GM18907 (cell line): ENCODE data around the gene EIF4A3.
A peak's percentile ranks its signal among the peaks of the same experiment; 100 is the strongest.
"Not testable (repeated sequence)": the region's sequence is repeated elsewhere in the genome, so short reads cannot be mapped to it uniquely, and the experiment has no call there.

Experiments
- ATAC-seq: cut with Tn5 transposase; IDR thresholded peaks from one replicate; pipeline ENCODE4 v1.9.1; 2021; ENCODE audit warnings: mild to moderate bottlenecking, moderate library complexity; ENCODE audit not compliant: unreplicated experiment

Gene EIF4A3

GRCh38 chr17:80101011-80101945 is 45.6 kb downstream of the EIF4A3 start, which contains the start of gene GAA:
Gene GAA, plus strand, starts transcription at chr17:80101581. Its CDS starts 3,006 bp downstream, at chr17:80104587.
- ATAC-seq, result peak; percentile 69

GRCh38 chr17:80100035-80100323 is 46.9 kb downstream of the EIF4A3 start:
- no peak for ATAC-seq

- no peak for ATAC-seq
These were observed 47.5 kb downstream of the EIF4A3 start for GRCh38 chr17:80099291-80100034.

GRCh38 chr17:80097844-80098691 is 48.9 kb downstream of the EIF4A3 start:
- ATAC-seq, result no peak

- ATAC-seq, result no peak
These were observed 49.8 kb downstream of the EIF4A3 start for GRCh38 chr17:80097127-80097621.

GRCh38 chr17:80096561-80097021 is 50.3 kb downstream of the EIF4A3 start:
- ATAC-seq, result no peak

DNA sequence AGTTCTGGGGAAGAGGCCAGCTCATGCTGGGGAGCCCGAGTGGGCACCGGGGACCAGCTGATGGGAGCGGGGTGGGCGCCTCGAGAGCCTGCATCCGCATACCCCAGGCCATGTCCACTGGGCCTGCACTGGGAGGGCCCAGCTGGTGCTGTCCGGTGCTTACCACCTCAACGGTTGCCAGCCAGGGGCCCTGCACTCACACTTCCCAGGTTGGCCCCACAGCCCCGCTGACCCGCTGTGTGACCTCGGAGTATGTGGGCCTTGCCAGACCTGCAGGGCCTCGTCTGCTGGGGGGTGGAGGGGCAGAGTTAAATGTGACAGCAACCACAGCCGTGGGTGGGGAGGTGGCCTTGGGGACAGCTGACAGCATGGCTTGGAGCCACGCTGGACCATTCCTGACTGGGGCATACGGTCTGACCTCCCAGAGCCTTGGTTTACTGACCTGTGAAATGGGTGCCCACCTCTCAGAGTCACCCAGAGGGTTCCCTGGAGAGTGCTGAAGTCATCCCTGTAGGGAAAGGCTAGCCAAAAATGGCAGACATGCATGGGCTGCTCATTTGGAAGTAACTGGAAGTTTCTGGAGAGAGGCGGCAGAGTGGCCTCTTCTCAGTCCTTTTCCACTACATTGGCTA is 51.0 kb downstream of the EIF4A3 start:
- no peak for ATAC-seq

DNA sequence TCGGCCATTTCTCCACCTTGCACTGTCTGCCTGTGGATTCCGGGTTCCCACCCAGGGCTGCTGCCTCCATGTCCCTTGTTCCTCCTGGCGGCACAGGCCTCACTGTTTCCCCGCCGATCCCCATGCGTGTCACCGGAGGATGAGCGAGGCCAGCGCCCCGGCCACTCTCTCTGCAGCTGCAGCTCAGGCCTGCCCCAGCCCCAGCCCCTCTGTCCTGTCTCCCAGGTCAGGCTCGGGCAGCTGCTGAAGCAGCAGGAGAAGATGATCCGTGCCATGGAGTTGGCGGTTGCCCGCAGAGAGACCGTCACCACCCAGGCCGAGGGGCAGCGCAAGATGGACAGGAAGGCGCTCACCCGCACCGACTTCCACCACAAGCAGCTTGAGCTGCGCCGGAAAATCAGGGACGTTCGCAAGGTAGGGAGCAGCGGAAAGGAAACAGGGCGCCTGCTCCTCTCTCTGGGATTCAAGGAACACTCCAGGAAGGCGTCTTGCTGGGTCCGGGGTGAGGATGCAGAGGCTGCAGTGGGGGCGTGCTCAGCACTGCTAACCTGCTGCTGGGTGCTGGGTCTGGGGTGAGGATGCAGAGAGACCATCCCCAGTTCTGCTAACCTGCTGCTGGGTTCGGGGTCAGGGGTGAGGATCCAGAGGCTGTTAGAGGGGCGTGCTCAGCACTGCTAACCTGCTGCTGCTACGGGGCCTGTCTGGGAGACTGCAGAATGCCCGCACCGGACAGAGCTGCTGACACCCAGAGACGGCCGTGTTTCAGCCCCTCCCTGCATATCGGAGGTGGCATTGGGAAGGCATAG is 51.7 kb downstream of the EIF4A3 start:
- ATAC-seq, result no peak

DNA sequence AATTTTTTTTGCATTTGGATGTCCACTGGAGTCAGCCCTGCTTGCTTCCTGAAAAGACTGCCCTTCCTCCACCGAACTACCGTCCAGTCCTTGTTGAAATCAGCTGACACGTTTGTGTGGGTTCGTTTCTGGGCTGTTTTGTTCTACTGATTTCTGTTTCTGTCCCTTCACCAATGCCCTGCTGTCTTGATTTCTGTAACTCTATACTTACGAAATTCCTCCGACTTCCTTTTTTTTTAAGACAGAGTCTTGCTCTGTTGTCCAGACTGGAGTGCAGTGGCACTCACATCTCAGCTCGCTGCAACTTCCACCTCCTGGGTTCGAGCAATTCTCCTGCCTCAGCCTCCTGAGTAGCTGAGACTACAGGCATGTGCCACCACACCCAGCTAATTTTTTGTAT is 54.0 kb downstream of the EIF4A3 start:
- no peak for ATAC-seq

DNA sequence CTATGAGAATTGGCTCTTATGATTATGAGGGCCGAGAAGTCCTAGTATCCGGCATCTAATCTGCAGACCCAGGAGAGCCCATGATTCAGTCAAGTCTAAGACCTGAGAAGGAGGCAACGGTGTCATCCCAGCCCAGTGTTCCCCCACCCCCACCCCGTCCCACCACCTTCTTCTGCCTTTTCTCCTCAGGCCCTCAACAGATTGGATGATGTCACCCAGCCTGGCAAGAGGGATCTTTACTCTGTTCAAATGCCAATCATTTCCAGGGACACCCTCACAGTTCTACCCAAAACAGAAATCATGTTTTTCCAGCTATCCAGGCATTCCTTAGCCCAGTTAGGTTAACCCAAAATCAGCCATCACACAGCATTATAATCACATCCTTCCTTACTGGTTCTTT is 55.6 kb downstream of the EIF4A3 start:
- no peak for ATAC-seq

DNA sequence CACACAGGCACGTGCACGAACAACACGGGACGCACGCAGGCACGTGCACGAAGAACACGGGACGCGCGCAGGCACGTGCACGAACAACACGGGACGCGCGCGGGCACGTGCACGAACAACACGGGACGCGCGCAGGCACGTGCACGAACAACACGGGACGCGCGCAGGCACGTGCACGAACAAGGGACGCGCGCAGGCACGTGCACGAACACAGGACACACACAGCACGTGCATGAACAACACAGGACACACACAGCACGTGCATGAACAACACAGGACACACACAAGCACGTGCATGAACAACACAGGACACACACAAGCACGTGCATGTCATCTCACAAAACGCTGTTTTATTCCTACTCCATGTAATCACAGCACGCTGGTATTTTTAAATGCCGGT is 56.8 kb downstream of the EIF4A3 start:
- ATAC-seq, result not testable (repeated sequence)

DNA sequence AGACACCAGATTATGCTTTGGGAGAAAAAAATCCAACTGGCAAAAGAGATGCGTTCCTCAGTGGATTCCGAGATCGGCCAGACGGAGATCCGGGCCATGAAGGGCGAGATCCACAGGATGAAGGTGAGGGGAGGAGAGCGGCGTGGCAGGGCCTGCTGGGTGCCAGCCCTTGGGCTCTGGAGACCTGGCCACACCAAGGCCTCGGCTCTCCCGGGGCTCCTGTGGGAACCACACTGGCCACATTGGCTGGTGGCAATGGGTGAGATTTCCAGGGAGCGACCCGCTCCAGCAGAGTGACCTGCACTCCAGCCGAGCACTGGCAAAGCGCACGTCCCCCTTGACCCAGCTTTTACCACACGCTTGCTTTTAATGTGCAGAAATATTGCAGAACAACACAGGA is 57.2 kb downstream of the EIF4A3 start:
- no peak for ATAC-seq

DNA sequence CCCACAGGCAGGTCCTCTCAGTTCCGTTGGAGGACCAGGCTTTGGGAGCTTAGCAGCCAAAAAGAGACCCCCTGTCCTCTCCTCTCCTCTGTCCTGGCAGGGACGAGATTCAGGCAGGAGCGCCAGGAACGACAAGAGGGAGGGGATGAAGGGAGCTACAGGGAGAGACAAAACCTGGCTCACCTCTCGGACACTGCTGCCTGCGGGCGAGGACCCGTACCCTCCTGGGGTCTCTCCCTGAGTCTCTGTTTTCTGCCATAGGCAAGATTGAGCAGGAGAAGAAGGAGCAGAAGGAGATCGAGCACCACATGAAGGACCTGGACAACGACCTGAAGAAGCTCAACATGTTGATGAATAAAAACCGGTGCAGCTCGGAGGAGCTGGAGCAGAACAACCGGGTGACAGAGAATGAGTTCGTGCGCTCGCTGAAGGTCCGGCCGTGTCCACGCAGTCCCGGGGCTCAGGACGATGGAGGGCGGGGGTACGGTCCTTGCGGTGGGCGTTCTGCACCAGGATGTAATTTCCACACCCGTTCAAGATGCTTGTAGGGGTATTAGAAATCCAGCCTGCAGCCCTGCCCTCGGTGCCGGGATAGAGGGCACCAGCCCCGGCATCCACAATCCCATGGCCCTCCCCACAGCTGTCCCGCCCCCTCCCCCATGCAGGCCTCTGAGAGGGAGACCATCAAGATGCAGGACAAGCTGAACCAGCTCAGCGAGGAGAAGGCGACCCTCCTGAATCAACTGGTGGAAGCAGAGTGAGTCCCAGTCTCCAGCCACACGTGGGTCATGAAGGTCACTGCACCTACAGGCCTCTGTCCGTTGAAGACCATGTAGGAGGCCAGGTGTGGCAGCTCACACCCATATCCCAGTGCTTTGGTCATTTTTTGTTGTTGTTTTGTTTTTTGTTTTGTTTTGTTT is 59.3 kb downstream of the EIF4A3 start:
- no peak for ATAC-seq

- no peak for ATAC-seq
These were observed 60.3 kb downstream of the EIF4A3 start for GRCh38 chr17:80086616-80087015.

DNA sequence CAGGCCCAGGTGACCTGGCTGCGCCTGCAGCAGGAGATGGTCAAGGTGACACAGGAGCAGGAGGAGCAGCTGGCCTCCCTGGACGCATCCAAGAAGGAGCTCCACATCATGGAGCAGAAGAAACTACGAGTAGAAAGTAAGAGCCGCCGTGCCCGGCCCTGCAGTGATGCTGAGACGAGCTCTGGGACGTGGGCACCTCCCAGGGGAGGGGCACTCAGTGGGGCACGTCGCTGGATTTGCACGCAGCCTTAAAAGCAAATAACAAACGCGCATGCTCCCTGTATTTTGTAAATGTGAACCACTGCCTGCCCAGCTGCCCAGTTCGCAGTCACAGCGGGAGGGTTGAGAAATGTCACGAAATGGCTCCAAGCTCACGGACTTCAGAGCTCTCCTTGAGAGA is 60.8 kb downstream of the EIF4A3 start:
- ATAC-seq, result no peak

- ATAC-seq, result no peak
These were observed 62.2 kb downstream of the EIF4A3 start for GRCh38 chr17:80084773-80085172.
